ELR (cell line): Measurements from ENCODE around the gene SGMS2.
"Not testable (repeated sequence)": the region's sequence is repeated elsewhere in the genome, so short reads cannot be mapped to it uniquely, and the experiment has no call there.

ENCODE experiments used
- DNase-seq: peaks from one replicate; pipeline ENCODE4 v3.0.0-alpha.2; 2015; ENCODE audit warnings: low read depth

SGMS2 gene

GRCh38 chr4:107913283-107913899 lies 88.7 kb downstream of the SGMS2 start:
- DNase-seq, result peak; percentile 75

GRCh38 chr4:107915220-107915619 lies 90.5 kb downstream of the SGMS2 start:
- DNase-seq, result no peak

GRCh38 chr4:107916623-107917022 lies 91.9 kb downstream of the SGMS2 start:
- no peak for DNase-seq

- no peak for DNase-seq
Measured at GRCh38 chr4:107917500-107917899, 92.8 kb downstream of the SGMS2 start.

- peak; percentile 61 for DNase-seq
Measured at GRCh38 chr4:107922486-107923473, 98.0 kb downstream of the SGMS2 start.

GRCh38 chr4:107925713-107926112 lies 101.0 kb downstream of the SGMS2 start:
- not testable (repeated sequence) for DNase-seq

GRCh38 chr4:107926875-107927274 lies 102.1 kb downstream of the SGMS2 start:
- DNase-seq, result not testable (repeated sequence)

GRCh38 chr4:107930821-107931774 lies 106.4 kb downstream of the SGMS2 start, which contains the start of gene CYP2U1:
Gene CYP2U1 (plus strand): TSS chr4:107931549. CDS start chr4:107931644, 95 bp downstream.
- peak; percentile 87 for DNase-seq

GRCh38 chr4:107931775-107932321 lies 107.1 kb downstream of the SGMS2 start:
- DNase-seq, result no peak

- no peak for DNase-seq
Measured at GRCh38 chr4:107935246-107935645, 110.5 kb downstream of the SGMS2 start.

- no peak for DNase-seq
Measured at GRCh38 chr4:107937040-107937439, 112.3 kb downstream of the SGMS2 start.

GRCh38 chr4:107939307-107939706 lies 114.6 kb downstream of the SGMS2 start:
- no peak for DNase-seq

GRCh38 chr4:107945809-107946208 lies 121.1 kb downstream of the SGMS2 start:
- DNase-seq, result no peak

GRCh38 chr4:107950746-107951540 lies 126.2 kb downstream of the SGMS2 start:
- DNase-seq, result peak; percentile 30

- DNase-seq, result peak; percentile 82
Measured at GRCh38 chr4:107951551-107951950, 126.8 kb downstream of the SGMS2 start.

GRCh38 chr4:107956011-107956410 lies 131.3 kb downstream of the SGMS2 start:
- no peak for DNase-seq
